Endometrial microvascular endothelial cells (primary cell): ENCODE data around the gene SORCS1. TPM values are rescaled to one million over a fixed set of nuclear protein-coding genes. Genes with fewer than 3 reads are reported as not detected.

Experiments used
- in situ Hi-C: cut with HindIII; loops from 2 replicates; pipeline ENCODE4 v1.10.0; 2017; ENCODE audit warnings: low sequenced_read_pairs, low pct_unique_long_range_greater_than_20kb; ENCODE audit errors: inconsistent ontology term
- total RNA-seq: library from RNA; depleted of rRNA; stranded (reverse); fragments of >200 nt; gene quantifications from one replicate; pipeline ENCODE4 v1.2.3, GENCODE V29; 2015; ENCODE audit errors: inconsistent ontology term

SORCS1 gene
- total RNA-seq, 1 donor from 2014 or later = not detected

DNA sequence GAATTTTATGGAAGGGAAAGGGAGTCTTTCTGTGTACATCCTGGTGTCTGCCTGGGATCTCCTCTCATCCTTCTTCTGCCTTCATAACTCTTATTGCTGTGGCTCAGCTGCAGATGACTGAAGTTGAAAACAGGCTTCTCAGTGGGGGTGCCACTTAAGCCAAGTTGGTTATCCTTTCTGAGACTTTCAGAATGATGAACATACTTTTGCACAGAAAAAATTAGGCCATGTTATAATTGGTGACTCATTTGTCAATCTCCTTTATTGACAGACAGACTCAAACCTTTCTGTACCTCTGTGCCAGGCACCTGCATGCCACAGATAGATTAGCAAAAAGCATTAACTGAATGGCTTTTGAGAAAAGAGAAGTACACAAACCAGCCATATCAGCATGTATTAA, 430.3 kb downstream of the SORCS1 start:
- in situ Hi-C loops = no loop called here

DNA sequence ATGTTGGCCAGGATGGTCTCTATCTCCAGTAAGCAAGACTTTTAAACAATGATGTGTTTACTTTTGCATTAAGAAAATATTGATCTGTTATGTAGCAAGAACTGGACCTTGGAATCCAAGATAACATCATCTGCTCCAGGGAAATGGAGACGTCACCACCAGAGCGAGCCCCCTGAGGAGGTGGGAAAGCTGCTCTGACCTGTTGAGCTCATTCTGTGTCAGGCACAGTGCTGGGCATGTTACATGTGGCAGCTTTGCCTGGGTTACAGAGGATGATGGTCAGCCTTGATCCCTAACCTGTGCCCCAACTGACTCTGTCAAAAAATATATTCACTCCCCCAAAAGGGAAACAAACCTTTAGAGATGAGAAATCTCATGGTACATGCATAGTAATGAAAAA, 436.3 kb downstream of the SORCS1 start:
- in situ Hi-C loops = no loop called here

DNA sequence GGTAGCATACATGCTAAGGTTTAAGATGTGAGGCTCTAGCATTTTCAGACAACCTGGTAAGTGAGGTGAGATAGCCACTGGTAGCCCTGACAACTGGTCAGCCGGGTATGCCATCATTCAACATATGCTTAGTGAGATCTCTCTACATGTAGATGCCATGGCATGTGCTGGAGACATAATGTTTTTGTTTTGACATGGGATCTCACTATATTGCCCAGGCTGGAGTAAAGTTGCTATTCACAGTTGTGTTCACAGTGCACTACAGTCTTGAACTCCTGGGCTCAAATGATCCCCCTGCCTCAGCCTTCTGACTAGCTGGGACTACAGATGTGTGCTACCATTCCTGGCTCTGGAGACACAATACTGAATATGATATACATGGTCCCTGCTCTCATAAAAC, 437.3 kb downstream of the SORCS1 start:
- in situ Hi-C loops = no loop called here

DNA sequence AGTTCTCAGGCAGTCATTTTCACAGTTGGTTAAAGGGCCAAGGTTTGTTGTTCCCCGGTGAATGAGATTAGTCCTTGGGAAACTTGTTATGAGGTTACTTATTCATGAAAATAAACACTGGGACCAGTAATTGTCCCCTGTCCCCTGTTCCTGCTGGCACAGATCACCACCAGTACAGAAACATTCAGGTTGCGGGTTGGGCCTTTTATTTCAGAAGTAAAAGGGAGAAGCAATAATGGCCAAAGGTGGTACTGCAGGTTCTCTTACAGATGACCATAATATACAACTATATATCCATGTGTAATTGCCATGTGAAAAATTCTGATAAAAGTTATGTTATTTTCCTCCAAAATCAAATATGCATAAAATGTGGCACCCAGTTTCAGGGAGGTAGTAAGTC, 442.0 kb downstream of the SORCS1 start:
- in situ Hi-C loops = no loop called here

DNA sequence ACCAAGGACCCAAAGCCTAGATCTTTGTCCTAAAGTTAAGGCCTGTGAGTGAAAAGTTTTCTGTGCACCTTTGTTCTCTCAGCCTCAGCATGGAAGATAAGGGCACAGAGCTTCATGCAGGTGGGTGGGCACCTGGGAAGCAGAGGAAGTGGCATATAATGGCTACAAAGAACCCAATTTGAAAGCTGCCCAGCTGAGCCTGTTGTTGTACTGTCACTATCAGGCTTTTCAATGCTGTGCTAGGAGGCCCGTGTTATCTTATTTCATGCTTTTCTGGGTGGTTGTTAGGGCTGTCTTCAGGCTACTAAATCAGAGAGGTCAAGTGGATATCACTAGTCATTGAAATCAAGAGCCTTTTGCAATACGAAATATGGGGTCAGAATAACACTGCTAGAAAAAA, 443.8 kb downstream of the SORCS1 start:
- in situ Hi-C loops = no loop called here

DNA sequence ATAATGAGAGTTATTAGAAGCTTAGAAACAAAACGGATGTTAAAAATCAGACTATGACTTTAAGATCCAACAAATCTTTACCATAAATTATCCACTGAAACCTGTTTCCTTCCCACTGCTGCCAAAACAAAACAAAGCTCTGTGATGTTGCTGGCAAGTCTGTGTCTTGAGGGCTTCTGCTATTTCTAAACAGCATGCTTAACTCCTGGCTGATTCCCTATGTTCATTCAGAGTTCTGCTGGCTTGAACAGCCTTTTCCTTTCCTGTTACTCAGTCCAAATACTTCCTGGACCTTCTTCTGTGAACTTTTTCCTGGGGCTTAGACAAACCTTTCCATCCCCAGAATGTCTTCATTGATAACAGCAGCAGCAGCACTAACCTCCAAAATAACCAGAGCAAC, 448.1 kb downstream of the SORCS1 start:
- in situ Hi-C loops = no loop called here

DNA sequence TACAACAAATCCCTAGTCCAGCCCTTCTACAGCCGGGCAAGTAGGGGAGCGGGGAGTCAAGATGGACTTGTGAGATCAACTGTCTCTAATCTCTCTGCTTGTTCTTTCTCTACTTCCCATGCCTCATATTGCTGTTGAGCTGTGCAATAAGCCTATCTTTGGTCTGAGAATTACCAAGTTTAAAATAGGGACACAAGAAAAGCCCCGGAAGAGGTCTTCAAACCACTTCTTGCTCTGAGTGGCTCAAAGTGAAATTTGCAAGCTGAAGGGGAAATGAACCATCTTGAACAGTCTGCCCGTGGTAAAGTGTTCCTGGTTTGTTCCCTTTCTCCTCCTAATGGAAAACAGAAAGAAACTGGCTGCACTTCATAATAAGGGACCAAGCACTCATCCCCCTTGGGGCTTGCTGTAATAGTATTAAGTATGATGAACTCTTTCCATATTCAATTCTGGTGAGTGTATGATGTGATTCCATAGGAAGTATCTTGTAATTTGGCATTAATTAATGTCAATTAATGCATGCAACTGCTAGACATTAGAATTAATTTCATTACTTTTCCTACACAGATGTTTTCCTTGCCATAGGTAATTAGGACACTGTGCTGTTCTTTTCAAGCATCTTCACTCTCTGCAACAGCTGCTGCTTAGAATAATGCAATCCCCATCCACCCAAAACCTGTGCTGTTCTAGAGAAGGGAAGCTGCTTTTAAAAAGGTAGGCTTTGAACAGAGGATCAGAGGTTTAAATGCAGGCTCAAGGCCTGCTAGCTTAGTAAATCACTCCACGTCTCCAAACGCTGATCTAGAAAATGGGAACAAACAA, 449.6 kb downstream of the SORCS1 start:
- in situ Hi-C loops = no loop called here

DNA sequence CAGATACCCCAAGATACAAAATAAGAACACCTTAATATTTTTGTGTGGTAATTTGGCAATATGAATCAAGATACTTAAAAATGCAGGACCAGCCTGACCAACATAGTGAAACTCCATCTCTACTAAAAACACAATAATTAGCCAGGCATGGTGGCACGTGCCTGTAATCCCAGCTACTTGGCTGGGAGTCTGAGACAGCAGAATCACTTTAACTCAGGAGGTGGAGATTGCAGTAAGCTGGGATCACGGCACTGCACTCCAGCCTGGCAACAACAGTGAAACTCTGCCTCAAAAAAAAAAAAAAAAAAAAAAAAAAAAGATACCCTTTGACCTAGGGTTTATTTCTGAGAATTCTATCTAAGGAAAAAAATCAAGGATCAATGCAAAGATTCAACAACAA, 450.7 kb downstream of the SORCS1 start:
- in situ Hi-C loops = no loop called here

DNA sequence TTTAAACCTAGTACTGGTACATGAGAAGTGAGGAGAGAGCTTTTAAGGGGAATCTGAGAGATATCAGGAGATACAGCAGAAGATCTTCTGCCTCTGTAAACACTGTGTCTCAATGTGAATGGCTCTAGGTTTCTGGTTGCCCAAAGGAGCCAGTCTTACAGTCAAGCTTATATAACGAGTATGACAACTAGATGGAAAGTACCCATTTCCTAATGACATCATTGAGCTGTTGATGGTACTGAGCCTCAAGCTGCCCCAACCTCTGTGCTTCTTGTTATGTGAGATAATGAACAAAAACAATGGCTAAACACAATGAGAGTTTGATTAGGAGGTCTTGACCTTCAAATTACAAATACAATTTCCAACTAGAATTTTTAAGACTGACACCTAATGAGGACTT, 451.5 kb downstream of the SORCS1 start:
- in situ Hi-C loops = no loop called here

DNA sequence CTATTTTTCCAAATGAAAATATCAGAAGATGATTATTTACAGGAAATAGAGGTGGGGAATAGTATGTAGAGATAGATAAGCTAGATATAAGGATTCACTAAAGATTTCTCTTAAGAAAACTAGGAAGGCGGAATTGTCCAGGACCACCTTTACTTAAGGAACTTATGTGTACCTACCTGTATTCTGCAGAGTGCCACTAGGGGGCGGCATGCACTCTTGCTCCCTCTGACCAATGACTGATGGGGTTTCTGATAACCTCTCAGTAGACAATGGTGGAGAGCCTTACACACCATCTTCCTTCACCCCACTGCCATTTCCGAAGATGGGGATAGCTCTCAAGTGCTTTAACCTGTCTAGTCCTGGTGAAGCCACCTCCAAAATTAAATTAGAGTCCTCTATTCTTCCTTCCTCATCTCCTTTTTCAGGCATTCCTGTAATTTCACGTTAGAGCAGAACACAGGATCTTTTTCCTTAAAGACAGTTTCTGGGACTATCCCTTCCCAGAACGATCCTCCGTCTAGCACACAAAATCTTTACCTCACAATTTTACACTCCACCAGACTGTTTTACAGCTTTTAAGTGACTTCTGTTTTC, 453.1 kb downstream of the SORCS1 start:
- in situ Hi-C loops = no loop called here

DNA sequence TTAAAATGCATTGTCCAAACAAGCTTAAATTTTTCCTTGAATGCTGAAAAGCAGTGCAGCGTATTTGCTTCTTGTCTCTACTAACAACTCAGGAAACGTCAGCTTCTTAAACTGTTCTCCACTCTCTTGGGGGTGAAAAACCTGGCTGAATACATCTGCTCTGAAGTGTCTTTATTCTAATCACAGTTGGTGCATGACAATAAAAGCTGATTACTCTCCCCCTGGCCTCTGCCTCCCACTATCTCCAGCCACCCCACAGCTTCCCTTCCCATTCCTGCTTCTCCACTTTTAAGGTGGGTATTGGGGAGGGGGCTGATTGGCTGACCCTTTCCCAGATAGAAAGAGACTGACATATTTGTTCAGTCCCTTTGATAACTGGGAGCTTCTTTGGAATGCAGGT, 456.0 kb downstream of the SORCS1 start:
- in situ Hi-C loops = no loop called here

DNA sequence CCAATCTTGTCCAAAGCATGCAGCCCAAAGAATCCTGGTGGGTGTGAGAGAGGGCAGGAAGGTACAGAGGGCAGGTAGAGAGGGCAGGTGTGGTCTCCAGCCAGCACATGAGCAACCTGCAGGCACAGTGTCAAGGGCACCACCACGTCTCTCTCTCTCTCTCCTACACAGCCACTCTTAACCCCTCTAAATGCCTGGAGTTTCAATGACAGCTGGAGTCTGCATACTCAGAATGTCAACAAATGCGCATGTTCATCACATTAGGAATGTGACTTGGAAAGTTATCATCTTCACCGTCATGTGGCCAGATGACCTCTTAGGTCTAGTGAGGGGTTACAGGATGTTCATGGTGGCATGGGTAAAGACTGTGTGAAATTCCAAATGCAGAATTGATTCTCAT, 456.8 kb downstream of the SORCS1 start:
- in situ Hi-C loops = no loop called here

DNA sequence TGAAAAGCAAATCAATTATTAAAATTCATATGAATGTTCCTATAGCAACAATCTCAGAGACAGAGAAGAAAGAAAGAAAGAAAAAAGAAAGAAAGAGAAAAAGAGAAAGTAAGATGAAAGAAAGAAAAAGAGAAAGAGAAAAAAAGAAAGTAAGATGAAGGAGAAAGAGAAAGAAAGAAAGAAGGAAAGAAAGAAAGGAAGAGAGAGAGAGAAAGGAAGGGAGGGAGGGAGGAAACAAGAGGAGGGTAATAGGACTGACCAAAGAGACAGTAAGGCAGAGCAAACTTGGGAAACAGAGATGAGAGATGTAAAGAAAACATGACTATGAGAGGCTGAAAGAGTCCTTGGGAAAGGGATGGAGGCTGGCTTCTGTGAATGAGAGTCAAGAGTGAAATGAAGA, 458.4 kb downstream of the SORCS1 start:
- in situ Hi-C loops = no loop called here

DNA sequence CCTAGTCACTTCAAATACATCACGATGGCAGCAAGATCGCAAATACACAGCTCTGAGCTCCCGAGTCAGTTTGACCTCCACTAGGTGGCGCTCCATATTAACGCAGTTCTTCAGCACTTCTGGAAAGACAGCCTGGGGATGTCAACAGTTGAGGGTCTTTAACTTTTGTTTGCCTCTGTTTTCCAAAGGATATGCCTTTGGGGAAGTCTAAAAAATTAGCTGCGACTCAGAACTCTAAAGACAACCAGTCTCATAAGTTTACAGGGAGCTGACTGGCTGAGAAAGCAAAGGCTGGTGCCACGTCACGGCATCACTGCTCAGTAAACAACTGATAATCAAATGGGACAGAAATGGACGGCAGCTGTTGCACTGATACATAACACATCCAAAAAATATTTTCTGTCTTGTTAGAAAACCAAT, 458.8 kb downstream of the SORCS1 start:
- in situ Hi-C loops = no loop called here

DNA sequence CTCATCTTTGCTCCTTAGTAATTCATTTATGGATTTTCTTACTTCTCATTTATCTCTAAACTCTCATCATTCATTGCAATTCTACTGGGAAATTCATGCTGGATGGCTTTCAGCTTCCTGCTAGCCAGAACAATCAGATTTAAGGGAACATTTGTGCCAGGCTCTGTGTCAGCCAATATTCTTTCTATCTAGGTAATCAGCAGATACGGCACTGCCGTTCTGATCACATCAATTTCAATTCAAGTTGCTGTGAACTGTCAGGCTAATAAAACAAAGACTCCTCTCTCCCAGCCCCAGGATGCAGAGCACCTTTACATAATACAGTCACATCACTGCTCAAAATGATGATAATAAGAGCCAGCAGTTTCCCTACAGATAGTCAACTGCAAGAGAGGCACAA, 468.3 kb downstream of the SORCS1 start:
- in situ Hi-C loops = no loop called here

DNA sequence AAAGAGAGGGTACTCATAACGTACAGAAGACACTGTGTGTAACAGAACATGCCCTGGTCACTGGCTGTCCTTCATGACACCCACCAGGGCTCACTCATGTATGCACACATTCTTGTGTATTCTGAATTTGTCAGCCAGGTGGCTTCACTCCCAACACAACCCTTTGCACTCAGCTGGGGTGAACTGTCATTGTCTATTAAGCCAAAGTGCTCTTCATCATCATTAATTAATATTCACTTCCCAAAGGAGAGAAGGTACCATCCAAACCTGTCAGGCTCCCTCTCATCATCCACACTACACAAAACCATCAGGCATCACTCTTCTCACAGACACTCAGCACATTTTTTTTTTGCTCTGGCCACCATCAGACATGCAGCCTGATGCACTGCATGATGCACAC, 469.8 kb downstream of the SORCS1 start:
- in situ Hi-C loops = no loop called here

DNA sequence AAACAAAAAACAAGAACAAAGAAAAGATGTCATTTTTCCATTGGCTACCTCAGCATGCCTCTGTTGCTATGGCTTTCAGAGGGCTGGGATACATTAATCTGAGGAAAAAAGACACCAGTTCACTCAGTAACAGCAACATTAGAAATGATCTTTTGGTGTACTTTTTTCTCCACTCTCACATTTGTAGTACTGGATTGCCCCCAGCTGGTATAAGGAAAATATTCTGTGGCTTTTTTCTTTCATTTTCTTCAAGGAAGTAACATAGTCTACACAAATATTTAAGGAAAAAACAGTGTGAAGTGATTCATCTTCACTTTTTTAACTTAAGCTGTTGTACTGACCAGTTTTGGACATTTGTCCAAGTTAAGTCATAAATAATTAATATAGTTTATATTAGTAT, 482.3 kb downstream of the SORCS1 start:
- in situ Hi-C loops = no loop called here

DNA sequence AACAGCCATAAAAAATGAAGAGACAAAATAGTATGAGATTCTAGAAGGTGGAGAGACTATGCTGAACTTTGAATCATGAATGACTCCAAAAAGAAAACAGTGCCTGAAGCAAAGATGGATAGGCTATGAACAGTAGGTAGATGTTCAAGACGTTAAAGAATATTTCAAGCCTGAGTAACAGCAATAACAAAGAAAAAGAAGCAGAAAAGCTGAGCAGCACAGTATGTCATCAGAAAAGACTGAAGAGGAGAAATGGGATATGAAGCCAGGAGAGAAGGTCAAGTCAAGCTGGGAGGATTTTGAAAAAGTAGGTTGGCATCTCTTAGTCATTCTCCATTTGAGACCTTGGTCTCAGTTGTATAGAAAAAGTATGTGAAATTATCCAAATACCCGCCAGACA, 484.4 kb downstream of the SORCS1 start:
- in situ Hi-C loops = no loop called here

DNA sequence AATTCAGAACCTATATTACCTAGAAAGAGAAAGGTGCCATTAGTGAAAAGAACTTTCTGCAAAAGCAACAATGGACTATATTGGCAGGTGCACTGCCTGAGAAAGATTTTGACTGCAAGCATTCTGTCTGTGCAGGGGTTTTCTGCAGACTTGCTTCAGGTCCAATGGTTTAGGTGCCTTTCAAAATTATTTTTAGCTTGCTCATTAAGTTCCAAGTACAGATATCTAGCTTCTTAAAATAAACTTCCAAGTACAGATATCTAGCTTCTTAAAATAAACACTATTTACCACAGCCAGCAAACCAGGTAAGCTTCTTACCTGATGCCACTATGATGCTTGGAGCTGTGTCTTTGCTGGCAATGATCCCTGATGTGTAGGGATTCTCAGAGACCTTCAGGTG, 485.2 kb downstream of the SORCS1 start:
- in situ Hi-C loops = no loop called here

DNA sequence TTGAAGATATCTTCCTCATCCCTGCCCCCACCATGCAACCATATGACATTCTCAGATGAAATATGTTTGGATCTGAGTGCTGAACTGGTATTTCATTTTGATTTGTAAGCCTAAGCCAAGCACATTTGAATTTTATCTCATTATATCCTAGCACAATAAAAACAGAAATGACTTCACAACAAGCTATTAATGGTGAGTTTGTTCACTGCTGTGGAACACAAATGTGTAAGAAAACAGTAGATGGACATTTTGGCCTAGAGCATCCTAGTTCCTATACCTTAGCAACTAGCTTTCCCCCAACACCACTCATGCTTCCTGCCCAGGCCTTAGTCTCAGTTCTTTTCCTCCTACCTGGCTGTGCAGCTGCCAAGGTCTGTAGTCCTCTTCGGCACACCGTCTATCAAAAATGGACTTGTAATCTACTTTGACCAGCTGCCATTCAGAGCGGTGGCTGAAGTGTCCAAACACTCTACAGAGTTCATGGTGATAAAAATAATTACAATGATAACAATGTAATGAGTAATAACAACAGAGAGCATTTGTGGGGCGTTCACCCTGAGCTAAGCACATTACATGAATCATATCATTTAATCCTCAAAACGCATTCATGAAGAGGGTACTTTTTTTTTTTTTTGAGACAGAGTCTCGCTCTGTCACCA, 491.9 kb downstream of the SORCS1 start:
- in situ Hi-C loops = no loop called here
